HG02763 (cell line): Measurements from ENCODE around the gene PARD3B.

Experiments used
- ATAC-seq: cut with Tn5 transposase; IDR thresholded peaks from one replicate; pipeline ENCODE4 v1.9.1; 2021; ENCODE audit warnings: mild to moderate bottlenecking, moderate library complexity; ENCODE audit not compliant: unreplicated experiment

PARD3B gene

GRCh38 chr2:205086662-205087061 lies 541.4 kb downstream of the PARD3B start:
- ATAC-seq = no peak

DNA sequence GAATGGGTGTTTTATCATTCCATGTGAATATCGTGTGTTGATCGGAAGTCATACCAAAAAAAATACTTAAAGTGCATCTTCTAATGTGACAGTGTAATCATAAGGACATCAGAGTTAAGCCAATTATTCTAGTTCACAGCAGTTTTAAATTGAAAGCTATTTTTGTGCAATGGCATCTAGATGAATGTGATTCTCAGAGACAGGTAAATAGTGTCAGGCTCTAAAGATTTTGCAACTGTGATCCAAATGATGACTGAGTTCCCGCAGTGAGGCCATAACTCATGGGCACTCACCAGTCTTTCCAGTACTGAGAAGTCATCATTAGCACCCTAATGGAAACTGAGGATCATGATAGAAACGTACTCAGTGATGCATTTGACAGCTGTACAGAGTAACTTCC lies 542.6 kb downstream of the PARD3B start:
- no peak for ATAC-seq

GRCh38 chr2:205089958-205090357 lies 544.7 kb downstream of the PARD3B start:
- no peak for ATAC-seq

GRCh38 chr2:205091411-205091810 lies 546.1 kb downstream of the PARD3B start:
- ATAC-seq = no peak

GRCh38 chr2:205094031-205094430 lies 548.8 kb downstream of the PARD3B start:
- no peak for ATAC-seq

- no peak for ATAC-seq
Measured at GRCh38 chr2:205103699-205104098, 558.4 kb downstream of the PARD3B start.

DNA sequence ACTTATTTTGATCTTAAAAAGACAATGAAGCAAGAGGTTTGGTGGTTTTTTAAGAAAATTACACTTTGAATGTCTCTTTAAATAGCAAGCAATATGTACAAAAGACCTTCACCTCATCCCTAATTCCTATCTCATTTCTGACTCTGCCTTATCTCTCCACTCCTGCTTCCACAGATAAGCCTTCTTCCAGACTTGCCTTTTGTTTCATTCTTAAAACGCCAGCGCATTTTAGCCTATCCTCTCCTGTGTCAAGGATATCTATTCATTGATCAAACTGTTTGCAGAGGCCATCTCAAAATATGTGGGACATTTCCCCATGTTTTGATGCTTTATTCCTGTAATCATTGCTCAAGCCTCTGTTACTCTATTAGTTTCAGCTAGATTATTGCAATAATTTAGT lies 562.5 kb downstream of the PARD3B start:
- ATAC-seq = no peak

GRCh38 chr2:205115511-205115910 lies 570.2 kb downstream of the PARD3B start:
- no peak for ATAC-seq

- no peak for ATAC-seq
Measured at GRCh38 chr2:205117125-205117524, 571.9 kb downstream of the PARD3B start.

- no peak for ATAC-seq
Measured at GRCh38 chr2:205119136-205119535, 573.9 kb downstream of the PARD3B start.

GRCh38 chr2:205128726-205129125 lies 583.5 kb downstream of the PARD3B start:
- ATAC-seq = no peak

DNA sequence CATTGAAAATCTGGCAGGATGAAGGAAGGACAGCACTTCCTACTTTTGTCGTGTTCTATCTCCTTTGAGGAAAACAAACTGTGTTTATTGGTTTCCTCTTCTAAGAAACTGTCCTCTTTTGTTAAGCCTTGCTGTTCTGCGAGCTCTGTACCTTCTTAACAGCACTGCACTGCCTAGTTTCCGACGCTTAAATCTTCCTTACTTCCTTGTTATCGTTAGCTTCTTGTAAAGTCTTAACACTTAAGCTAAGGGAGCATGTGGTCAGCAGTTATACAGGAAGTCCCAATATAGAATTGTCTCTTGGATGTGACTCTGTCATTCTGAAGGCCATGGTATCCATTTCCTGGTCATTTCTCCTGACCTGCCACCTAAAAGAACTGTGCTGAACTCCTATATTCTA lies 584.3 kb downstream of the PARD3B start:
- no peak for ATAC-seq

- no peak for ATAC-seq
Measured at GRCh38 chr2:205130111-205130829, 585.0 kb downstream of the PARD3B start.

DNA sequence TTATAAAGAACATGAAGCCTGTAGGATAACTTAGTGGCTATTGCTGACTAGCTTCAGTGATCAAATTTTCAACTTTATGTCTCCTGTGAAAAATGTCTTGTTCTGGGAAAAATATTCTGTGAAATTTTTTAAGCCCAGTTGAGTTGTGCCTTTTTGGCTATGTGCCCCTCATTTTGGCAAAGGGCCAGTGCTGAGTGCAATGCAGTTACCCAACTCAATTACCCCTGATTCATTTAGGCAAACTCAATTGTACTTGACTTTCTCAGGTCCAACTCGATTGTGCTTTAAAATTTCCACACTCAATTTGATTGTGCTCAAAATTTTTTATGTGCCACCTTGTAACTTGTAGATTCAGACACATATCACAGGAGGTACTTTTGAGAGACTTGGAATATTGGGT lies 588.3 kb downstream of the PARD3B start:
- no peak for ATAC-seq

GRCh38 chr2:205138735-205139134 lies 593.5 kb downstream of the PARD3B start:
- ATAC-seq = no peak

DNA sequence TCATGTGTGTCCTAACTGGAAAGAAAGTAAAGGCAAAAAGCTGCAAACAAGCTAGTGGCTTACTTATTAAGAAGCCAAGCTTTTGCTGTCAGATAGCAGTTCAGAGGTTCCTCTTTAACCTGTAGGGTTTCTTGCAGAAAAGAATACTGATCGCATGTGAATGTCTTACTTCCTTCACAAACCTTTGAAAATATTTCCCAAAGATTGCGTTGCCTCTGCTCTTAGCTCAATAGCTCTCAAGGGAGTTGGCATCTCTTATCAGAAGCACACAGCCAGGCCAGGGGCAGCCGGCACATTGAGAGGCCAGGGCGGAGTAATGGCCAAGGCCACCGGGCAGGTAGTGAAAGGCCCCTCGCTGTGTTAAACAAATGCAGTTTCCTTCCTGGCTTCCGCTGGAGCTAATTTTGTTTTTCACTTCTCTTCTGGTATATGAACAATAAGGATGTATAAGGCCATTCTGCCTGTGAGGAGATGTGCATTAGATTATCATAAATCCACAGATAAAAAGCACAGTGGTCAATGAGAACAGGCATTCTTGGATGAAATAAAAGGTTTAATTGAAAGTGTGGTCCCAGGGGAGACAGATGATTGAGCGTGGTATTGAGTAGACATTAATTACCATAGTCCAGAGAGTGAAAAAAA lies 594.7 kb downstream of the PARD3B start:
- ATAC-seq = peak; percentile 61

DNA sequence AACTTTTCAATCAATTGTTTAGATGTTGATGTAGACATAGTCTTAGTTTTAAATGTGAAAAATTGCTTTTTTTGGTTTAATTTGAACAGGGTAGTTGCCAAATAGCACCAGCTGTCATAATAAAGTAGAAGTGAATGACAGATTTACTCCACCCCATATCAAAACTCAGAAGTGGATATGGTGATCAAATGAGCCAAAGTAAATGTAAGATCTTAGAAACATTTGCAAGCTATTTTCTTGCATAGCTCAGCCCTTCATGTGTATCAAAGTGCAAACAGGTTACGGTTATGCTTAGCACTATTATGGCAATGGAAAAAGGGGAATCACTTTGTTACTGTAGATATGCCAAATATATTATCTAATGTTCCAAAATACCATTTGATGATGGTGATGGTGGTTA lies 596.1 kb downstream of the PARD3B start:
- no peak for ATAC-seq

- ATAC-seq = no peak
Measured at GRCh38 chr2:205145888-205146287, 600.6 kb downstream of the PARD3B start.

DNA sequence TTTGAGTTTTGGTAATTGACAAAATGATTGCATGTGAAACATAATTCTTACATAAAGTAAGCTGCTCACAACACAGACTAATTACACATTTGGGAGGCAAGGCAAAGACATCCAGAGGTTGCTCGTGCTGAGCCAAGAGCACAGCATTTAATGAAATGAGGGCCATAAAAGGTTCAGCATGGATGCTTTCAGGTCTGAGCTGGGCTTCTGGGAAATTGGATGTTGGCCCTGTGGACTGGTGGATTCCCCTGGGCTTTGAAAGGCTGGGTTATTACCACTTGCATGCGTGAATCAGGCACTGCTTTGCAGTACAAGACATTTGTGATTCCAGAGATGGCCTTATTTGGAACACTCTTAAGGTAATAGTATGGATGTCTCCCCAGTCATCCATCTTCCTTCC lies 603.5 kb downstream of the PARD3B start:
- no peak for ATAC-seq

- no peak for ATAC-seq
Measured at GRCh38 chr2:205156457-205156856, 611.2 kb downstream of the PARD3B start.

GRCh38 chr2:205158404-205158803 lies 613.1 kb downstream of the PARD3B start:
- ATAC-seq = no peak

DNA sequence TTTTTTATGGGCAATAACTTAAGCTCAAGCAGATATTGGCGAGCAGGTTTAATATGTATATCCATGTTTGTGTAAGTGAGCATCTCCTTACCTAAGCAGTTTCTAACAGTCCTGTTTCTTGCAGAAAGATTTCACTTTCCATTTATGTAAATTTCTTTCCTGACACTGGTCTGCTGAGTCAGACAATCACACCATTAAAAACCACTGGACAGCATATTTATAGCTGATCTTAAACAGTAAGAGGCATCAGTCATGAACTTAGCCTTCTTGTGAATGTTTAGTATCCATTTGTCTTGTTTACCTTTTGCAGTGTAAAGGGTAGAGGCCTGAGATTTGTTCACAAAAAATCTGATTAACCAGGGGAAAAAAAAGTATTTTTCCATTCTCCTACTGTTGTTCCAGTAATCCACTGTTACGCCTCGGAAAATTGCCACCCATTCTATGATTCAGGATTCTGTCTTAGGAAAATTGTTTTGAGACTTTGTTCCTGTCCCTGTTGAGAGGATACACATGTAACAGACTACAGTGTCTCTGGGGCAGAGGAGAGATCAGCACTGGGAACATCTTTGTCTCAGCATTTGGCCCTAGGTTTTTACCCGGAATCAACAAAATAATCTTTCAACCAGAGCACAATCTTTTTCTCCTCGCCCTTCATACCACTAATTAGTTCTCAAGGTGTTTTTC lies 616.0 kb downstream of the PARD3B start:
- ATAC-seq = no peak
